C1 segment of cervical spinal cord (tissue), 14 donors: ENCODE data around the gene KIF23.

Experiments used
- DNase-seq, 14 donors: peaks; one replicate each; lab custom pipeline; 2025; lab: John Stamatoyannopoulos, UW

KIF23 gene

DNA sequence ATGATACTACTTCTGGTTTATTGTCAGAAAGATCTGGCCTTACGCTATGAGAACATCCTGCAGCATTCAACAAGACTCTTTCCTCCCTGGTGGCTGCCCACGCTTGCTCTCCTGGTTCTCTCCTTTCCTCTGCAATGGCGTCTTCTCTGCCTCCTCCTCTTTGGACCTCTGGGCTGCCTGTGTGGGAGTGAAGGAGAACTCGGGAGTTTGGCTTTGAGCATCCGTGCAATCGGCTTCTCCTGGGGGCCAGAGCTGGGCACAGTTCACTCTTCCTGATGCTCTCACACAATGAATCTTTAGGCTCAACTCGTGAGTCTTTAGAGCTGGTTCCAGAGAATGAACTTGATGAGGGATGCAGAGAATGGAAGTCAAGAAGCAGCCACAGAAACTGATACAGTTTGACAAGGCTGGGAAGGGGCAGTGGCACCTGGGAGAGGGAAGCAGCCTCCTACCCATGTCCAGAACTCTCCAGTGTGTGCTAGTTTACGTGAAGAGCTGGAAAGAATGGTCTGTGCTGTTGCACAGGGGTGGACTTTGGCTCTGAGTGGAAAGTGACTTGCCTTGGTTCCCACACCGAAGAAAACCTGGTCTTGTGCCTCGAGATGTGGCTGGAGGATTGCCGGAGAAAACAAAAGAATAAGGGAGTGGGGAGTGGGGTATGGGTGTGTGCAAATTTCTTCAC is 76.3 kb downstream of the KIF23 start:
- peak in 3 of 14 donors; percentile 36 to 67 (median 39) for DNase-seq

DNA sequence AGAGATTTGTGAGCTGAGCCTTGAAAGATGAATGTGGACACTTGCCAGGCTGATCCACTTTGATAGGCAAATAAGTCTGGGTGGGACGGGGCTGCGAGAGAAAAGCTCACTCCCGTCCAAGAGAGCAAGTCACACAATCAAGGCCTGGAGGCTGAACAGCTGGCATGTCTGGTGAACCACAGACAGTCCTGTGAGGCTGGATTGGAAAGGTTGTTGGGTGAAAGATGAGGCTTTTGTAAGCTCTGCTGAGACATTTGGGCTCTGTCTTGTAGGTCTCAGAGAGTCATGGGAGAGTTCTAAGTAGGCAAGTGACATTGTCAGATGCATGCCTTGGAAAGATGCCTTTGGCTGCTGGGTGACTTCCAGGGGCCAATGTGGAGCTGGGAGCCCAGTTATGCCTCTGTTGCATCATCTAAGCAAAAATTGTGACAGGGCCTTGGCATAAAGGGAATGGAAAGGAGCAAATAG is 76.9 kb downstream of the KIF23 start:
- peak in 3 of 14 donors; percentile 35 to 67 (median 36) for DNase-seq

DNA sequence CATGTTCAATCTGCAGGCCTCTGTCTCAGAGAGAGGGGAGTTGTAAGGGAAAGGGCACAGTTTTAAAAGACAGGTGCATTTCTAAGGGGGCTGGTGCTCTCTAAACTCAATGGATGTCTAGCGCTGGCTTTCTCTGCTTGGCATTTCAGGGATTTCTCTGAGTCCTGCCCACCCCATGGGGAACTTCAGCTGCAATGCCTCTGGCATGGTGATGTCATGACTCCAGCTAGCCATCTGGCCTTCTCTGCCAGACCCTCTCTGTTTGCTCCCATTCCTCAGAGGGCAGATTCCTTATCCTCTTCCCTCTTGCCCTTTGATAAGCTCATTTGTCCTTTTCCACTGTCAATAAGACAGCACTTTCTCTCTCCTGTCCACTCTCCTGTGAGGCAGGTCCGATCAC is 79.3 kb downstream of the KIF23 start:
- no peak for DNase-seq

DNA sequence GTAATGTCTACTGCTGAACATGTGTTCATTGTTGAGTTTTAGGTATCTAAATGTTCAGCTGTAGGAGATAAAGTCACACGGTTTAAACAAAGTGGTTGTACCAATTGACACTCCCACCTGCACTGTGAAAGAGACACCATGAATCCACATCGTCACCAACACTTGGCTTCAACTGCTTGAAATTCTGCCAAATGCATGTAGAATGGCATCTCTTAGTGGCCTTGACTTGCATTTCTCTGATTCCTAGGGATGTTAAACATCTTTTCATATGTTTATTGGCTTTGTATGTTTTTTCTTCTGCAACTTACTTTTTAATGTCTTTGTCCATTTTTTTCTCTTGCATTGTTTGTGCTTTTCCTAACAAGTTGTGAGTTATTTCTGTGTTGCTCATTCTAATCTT is 81.9 kb downstream of the KIF23 start:
- DNase-seq, result no peak

DNA sequence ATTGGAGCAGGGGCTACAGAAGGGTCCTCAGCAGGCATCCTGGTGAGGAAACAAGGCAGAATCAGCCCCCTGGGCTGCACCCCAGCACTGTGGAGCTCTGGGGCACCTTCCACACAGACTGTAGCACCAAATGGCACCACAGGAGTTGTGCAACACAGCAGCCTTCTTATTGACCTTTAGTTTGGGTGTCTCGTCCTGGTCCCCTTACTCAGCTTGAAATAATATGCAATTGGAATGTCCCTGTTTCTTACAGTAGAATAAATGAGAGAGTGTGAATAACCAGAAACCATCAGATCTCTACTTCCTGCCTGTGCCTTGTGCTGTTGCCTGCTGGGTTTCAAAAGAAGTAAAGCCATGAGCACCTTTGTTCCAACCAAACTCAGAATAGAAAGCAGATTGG is 82.9 kb downstream of the KIF23 start:
- DNase-seq, result no peak

DNA sequence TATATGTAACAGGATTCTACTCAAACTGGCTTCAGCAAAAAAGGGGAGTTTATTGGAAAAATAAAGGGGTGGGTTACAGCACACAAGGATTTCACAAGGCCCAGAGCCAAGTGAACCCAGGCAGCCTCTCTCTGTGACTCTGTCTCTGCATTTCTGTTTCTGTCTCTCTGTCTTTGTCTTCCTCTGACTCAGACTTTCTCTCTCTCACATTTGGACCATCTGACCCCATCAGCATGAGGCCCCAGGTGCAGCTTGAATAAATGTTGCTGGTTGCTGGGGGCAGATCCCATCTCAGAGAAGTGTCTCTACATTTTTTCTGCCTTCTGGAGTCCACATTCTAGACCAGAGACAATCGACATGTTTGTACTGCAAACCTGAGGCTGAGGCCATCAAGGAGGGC is 83.5 kb downstream of the KIF23 start:
- DNase-seq, result no peak
